HG03039 (cell line): ENCODE results near the gene TMIGD3.
"Not testable (repeated sequence)": the region's sequence is repeated elsewhere in the genome, so short reads cannot be mapped to it uniquely, and the experiment has no call there.

ENCODE experiments used
- ATAC-seq: cut with Tn5 transposase; IDR thresholded peaks from one replicate; pipeline ENCODE4 v1.9.1; 2021; ENCODE audit warnings: mild to moderate bottlenecking, moderate library complexity; ENCODE audit not compliant: unreplicated experiment

The TMIGD3 gene

GRCh38 chr1:111503585-111504060 is at the start of gene TMIGD3, which contains the start of gene ADORA3:
Gene TMIGD3, minus strand, starts transcription at chr1:111503633. Its CDS starts 279 bp downstream, at chr1:111503354.
Gene ADORA3, minus strand, starts transcription at chr1:111503633. Its CDS starts 279 bp downstream, at chr1:111503354.
- no peak for ATAC-seq

DNA sequence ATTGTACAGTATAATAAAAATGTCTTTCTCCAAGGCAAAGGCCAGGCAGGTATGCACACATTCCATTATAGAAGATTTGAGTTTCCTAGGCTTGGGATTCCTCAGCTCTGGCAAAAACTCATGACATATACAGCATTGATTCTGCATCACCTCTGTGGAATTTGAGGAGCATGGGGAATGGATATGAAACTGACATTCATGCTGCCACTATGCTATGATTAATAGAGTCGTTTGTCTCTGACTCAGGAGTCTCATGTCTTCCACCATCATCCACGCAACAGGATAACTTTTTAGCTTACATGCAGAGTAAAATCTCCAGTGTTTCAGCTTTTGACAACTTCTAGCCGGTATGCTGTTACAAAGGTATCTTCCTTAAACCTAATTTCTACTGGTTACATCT is 49.8 kb upstream of the TMIGD3 start:
- ATAC-seq: no peak

GRCh38 chr1:111552587-111552986 is 49.2 kb upstream of the TMIGD3 start:
- no peak for ATAC-seq

- no peak for ATAC-seq
Measured at GRCh38 chr1:111551623-111552411, 48.4 kb upstream of the TMIGD3 start.

DNA sequence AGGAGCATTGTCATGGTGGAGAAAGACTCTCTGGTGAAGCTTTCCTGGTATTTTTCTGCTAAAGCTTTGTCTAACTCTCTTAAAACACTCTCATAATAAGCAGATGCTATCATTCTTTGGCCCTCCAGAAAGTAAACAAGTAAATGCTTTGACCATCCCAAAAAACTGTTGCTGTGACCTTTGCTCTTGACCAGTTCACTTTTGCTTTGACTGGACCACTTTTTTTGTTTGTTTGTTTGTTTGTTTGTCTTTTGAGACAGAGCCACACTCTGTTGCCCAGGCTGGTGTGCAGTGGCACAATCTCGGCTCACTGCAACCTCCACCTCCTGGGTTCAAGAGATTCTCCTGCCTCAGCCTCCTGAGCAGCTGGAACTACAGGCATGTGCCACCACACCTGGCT is 44.4 kb upstream of the TMIGD3 start:
- not testable (repeated sequence) for ATAC-seq

- ATAC-seq: no peak
Measured at GRCh38 chr1:111542187-111542586, 38.8 kb upstream of the TMIGD3 start.

GRCh38 chr1:111541721-111542120 is 38.3 kb upstream of the TMIGD3 start:
- no peak for ATAC-seq

DNA sequence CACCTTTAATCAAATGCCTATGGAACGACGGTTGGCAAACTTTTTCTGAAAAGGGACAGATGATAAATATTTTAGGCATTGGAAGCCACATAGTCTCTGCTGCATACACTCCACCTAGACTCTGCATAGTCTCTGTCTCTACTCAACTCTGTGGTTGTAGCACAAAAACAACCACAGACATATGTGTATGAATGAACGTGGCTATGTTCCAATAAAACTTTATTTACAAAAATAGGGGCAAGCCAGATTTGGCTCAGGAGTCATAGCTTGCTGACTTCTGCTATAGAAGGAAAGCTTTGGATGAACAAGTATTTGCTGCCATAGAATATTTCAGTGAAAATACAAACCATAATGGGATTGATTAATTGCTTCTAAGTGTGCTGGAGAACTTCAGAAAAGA is 37.5 kb upstream of the TMIGD3 start:
- ATAC-seq: no peak

DNA sequence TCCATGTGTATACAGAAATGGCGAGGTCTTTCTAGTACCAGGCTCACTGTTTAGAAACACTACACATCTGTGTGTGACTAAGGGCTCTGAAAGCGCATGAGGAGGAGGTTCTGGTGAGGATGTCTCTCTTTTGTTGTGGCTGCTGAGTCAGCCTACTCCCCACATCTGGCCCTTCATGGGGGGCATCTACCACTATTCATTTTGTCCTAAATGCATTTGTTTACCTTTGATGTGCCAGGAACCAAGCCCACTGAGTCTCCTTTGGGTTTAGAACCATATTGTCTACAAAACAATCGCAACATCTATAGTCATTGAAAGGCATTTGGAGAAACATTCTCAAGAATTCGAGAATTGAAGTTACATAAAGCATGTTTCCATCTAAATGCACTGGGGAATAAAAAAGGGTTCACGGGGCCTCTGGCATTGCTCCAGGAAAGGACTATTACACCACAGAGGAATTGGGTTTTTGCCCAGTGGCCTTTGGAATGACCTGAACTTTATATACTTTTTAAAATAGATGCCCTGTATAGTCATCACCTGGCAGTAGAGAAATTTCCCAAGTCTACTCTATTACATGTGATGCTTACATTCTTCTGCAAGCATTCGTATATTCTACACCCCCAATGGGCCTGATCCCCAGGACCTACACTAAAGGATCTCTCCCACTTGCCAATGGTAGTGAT is 35.1 kb upstream of the TMIGD3 start:
- no peak for ATAC-seq

DNA sequence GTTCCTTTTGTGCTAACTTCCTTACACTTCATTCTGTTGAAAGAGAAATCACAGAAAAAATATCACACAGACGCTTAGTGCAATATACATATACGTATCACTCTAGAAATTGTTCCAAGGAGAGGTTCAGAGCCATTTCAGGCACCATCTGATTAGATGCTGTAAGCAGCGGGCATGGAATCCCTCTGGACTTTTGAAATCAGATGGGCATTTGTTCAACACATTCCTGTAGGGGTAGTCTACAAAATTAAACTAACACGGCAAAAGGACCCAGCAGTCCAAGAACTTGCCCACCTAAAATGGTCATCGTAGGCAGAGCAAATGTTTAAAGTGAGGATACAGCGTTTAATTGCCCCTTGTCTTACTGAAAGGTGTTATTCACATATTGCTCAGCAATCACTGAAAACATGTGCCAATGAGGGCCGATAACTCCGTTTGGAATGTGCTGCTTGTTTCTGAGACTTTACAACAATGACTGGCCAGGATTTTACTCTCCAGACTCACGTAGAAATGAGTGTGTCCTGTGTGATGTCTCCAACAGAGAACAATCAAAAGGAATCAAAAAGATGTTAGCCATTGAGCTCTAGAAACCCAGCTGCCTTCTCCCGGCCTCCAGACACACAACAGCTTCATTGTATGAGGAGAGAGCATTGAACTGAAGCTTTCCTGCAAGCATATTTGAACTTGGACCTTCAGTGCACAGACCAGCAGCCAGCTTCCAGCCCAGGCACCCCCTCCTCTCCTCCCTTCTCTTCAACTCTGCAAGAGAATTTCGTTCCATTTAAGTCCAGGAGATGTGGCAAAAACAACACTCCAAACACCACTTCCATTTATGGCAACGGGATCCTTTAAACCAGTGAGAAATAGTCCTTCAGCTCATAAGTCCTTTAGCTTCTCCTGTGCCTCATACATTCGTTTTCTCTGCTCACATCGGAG is 32.1 kb upstream of the TMIGD3 start:
- no peak for ATAC-seq

- ATAC-seq: no peak
Measured at GRCh38 chr1:111520053-111520452, 16.6 kb upstream of the TMIGD3 start.

DNA sequence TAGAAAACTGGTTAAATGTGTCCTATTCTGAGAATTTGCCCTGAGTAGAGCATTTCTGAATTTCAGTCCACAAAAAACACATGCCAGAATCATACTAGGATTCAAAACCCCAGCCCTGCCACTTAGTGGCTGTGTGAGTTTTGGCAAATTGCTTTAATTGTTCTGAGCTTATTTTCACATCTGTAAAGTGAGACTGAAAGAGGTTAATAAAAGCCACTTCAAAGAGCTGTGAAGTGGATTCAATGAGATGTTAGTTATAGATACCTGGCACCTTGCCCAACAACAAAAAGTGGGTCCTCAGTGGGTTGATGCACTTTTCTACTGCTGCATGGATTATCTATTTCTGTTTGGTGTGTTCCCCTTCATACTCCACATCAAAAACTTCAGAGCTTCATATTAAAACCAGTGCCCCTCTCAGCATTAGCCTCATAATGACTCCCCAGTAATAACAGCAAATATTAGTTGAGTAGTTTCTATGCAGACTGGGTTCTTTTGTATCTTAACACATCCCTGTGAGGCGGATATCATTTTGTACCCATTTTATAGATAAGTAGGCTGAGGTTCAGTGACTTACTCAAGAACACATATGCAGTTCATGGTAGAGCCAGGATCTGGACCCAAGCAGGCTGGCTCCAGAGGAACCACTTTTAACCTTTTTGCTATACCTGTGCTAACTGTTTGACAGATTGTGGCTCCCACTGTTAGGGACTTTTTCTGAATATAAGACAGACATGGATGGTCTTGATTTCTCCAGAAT is 14.2 kb upstream of the TMIGD3 start:
- no peak for ATAC-seq

DNA sequence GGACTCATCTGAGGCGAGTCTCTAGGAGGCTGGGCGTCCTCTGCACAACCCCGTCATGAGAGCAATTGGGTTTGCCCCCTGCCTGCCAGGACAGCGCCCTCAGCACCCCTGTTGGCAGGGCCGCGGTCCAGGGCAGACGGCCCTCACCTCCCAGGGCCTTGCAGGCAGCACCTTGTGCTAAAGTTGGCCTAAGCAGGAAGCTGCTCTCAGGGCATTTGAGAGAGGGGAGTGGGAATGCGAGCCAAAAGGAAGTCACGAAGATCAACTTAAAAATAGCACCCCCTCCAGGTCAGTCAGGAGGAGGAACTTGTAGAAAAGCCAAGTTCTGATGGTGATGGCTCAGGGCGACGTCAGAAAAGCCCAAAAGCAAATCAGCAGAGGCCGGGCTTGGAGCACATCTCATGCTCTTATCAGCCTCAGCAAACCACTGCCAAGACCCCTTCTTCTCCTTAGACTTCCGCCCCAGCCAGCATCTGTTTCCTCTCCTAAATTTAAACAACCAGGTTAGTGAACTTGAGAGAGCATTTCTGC is 12.6 kb upstream of the TMIGD3 start:
- no peak for ATAC-seq

- ATAC-seq: no peak
Measured at GRCh38 chr1:111515291-111516004, 12.0 kb upstream of the TMIGD3 start.

- ATAC-seq: no peak
Measured at GRCh38 chr1:111513410-111514020, 10.1 kb upstream of the TMIGD3 start.

- ATAC-seq: no peak
Measured at GRCh38 chr1:111512931-111513330, 9.5 kb upstream of the TMIGD3 start.

DNA sequence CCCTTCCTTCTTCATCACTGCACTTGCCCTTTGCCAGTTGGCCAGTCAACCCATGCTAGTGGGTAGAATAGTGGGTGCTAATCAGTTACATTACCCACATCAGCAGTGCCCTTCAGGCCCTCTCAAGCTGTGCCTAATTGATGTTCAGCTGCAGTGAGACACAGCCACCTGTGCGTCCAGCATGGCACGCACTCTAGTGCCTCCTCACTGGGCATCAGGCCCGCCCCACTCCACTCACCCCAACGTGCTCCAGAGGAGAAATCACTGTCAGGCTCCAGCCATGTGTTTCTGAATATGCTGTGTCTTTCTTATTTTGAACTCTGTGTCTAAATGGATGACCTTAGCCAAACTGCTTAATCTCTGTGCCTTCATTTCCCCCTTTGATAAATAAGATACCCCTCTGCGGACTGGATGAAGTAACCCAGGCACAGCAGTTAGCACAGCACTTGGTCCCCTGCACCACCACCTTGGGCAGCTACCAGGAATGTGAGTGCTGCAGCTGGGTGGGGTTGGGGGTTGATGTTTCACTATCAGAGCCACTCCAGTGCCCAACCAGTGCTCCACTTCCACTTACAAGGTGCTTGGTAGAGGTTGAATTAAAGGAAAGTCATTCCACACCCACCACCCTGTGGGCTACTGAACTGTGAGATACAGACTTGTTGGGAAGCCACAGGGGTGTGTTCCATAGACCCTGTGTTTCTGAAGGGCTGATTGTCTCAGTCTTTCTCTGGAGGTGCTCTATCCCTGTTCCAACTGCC is 8.9 kb upstream of the TMIGD3 start:
- no peak for ATAC-seq

GRCh38 chr1:111511370-111511769 is 7.9 kb upstream of the TMIGD3 start:
- no peak for ATAC-seq
